ENCODE measurements around the gene PAPSS1. TPM values are rescaled to one million over a fixed set of nuclear protein-coding genes. Genes with fewer than 3 reads are reported as not detected.
A peak's percentile ranks its signal among the peaks of the same experiment; 100 is the strongest.
"Not testable (repeated sequence)": the region's sequence is repeated elsewhere in the genome, so short reads cannot be mapped to it uniquely, and the experiment has no call there.

Gene PAPSS1
- total RNA-seq, 4 donors from 2014 or later, result 46.9 to 58.9 (median 54.6) TPM

DNA sequence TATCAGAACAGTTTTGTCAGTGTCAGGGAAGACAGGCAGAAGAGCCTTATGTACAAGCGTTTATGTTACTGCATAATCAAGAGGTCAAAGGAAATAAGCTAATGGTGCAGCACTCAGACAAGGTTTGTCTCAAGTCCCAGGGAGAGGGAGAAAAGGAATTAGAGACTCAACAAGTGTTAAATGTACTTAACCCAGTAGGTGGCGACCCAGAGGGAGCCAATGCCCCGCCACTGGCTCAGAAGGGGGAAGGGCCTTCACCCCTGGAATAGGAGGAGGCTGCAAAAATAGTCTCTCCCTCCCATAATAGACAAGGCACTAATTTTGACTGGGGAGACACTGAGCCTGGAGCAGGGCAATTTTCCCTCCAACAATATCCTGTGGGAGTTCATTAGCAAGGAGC is 14.1 kb upstream of the PAPSS1 start:
- TF ChIP-seq POLR2A (IDR thresholded peaks at IDR 0.05), result no peak
- TF ChIP-seq, protein P1, sequence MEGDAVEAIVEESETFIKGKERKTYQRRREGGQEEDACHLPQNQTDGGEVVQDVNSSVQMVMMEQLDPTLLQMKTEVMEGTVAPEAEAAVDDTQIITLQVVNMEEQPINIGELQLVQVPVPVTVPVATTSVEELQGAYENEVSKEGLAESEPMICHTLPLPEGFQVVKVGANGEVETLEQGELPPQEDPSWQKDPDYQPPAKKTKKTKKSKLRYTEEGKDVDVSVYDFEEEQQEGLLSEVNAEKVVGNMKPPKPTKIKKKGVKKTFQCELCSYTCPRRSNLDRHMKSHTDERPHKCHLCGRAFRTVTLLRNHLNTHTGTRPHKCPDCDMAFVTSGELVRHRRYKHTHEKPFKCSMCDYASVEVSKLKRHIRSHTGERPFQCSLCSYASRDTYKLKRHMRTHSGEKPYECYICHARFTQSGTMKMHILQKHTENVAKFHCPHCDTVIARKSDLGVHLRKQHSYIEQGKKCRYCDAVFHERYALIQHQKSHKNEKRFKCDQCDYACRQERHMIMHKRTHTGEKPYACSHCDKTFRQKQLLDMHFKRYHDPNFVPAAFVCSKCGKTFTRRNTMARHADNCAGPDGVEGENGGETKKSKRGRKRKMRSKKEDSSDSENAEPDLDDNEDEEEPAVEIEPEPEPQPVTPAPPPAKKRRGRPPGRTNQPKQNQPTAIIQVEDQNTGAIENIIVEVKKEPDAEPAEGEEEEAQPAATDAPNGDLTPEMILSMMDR (IDR thresholded peaks at IDR 0.05), result no peak
- 57 to 80% methylated on average over 3 of the region's 3 CpGs for WGBS, 2 donors
- intact Hi-C loops (cut with DNase I; ENCODE audit: low total_unique reads), result no loop called here
- DNase-seq (ENCODE audit: low spot score in 2 of 2), result no peak
- no peak overlapping the region for H3K4me3 ChIP-seq (ENCODE audit: low read depth, poor library complexity, severe bottlenecking)

DNA sequence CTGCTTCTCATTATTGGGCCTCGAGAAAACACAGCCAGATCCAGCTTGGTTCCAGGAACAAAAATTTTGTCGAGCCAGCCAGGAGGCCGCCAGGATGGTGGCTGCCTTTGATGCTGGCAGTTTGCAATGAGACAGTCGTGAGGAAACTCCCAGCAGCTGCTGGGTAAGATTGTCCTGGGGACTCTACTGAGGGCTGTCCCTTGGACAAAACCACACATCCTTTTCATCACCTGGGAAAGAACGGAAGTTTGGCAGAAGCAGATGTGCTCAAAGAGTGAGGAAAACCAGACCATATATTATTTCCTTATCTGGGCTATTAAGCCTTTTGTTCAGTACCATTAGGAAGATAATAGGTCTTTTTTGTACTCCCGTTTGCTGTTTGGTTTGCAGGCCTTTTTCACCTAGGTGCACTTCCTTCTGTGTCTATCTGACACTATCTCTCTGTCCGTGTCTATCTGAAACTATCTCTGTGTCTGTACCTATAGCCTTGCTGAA is 13.4 kb upstream of the PAPSS1 start:
- no peak overlapping the region for H3K4me3 ChIP-seq (ENCODE audit: low read depth, poor library complexity, severe bottlenecking)
- DNase-seq (ENCODE audit: low spot score in 2 of 2), result no peak
- 37 to 43% methylated on average over 7 of the region's 7 CpGs for WGBS, 2 donors
- TF ChIP-seq, protein P1 (IDR thresholded peaks at IDR 0.05), result no peak
- no peak for TF ChIP-seq POLR2A (IDR thresholded peaks at IDR 0.05)
- intact Hi-C loops (cut with DNase I; ENCODE audit: low total_unique reads), result no loop called here

DNA sequence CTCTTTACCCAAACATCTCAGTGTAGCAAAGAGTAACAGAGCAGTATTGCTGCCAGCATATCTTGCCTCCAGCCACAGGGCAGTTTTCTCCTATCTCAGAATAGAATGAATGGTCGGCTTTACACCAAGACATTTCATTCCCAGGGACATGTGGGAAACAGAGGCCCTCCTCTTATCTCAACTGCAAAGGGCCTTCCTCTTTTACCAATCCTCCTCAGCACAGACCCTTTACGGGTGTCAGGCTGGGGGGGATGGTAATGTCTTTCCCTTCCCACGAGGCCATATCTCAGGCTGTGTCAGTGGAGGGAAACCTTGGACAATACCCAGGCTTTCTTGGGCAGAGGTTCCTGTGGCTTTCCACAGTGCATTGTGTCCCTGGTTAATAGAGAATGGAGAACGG is 9.0 kb upstream of the PAPSS1 start:
- WGBS, 2 donors, result 46 to 67% methylated on average over 4 of the region's 4 CpGs
- DNase-seq (ENCODE audit: low spot score in 2 of 2); intact Hi-C loops (cut with DNase I; ENCODE audit: low total_unique reads); H3K4me3 ChIP-seq (ENCODE audit: low read depth, poor library complexity, severe bottlenecking): not testable (repeated sequence)

DNA sequence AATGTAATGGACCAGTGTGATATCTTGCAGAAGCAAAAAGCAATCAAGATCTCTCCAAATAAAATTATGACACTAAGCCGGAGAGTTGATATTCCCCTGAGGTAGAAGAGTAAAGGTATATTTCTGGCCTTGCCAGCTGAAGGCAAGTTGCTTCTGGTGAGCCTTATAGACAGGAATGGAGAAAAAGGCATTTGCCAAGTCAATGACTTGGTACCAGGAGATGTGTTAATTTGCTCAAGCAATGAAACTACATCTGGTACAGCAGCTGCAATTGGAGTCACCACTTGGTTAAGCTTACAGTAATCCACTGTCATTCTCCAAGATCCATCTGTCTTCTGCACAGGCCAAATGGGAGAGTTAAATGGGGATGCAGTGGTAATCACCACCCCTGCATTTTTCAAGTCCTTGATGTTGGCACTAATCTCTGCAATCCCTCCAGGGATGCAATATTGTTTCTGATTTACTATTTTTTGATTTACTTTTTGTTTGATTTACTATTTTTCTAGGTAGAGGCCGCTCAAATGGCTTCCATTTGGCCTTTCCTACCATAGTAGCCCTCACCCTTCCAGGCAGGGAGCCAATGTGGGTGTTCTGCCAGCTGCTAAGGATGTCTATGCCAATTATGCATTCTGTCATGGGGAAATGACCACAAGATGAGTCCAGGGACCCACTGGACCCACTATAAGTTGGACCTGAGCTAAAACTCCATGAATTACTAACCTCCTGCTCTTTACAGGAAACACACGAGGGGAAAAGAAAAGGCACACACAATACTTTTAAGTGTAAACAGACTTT is 6.3 kb upstream of the PAPSS1 start:
- DNase-seq (ENCODE audit: low spot score in 2 of 2); intact Hi-C loops (cut with DNase I; ENCODE audit: low total_unique reads); H3K4me3 ChIP-seq (ENCODE audit: low read depth, poor library complexity, severe bottlenecking): not testable (repeated sequence)
- WGBS, 2 donors, result 83 to 85% methylated on average over 3 of the region's 3 CpGs

DNA sequence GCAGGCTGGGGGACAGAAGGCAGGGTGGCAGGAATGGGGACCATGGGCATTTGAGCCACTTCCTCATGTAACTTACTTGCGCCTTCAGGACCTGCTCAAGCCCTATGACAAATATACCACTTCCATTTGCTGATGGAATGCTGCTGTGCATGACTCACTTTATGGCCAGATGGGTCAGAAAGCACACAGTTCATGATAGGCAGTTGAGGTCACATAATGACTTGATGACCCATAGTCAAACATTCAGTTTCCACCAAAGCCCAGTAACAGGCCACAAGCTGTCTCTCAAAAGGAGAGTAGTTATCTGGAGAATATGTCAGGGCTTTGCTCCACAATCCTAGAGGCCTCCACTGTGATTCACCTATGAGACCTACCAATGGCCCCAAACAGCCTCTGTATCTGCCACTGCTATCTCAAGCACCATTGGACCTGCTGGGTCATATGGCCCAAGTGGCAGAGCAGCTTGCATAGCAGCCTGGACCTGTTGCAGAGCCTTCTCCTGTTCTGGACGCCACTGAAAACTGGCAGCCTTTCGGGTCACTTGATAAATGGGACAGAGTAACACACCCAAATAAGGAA is 5.3 kb upstream of the PAPSS1 start:
- 95 to 100% methylated on average over 3 of the region's 3 CpGs for WGBS, 2 donors
- no peak for TF ChIP-seq POLR2A (IDR thresholded peaks at IDR 0.05)
- TF ChIP-seq, protein P1 (IDR thresholded peaks at IDR 0.05), result no peak
- H3K4me3 ChIP-seq (ENCODE audit: low read depth, poor library complexity, severe bottlenecking), result no peak overlapping the region
- intact Hi-C loops (cut with DNase I; ENCODE audit: low total_unique reads), result no loop called here
- DNase-seq (ENCODE audit: low spot score in 2 of 2), result no peak

DNA sequence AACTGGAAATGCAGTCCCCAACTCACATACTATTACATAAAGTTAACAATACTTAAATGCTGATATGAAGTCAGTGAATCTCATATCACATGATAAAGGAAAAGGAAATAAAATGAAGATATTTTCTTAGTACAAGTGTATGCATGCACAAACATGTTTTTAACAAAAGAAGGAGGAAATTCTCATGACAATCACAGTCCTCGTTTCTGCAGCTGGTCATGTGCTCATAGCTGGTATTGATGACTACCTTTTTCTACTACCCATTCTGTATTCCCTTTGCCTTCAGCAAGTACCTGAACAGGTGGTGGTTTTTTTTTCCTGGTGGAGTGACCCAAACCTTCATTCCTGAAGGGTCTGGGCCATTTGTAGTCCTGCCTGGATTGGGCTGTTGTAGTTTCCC is 3.3 kb upstream of the PAPSS1 start:
- whole genome bisulfite sequencing, 2 donors, result 35 to 50% methylated on average over 1 of the region's 1 CpG
- DNase-seq (ENCODE audit: low spot score in 2 of 2); intact Hi-C loops (cut with DNase I; ENCODE audit: low total_unique reads); H3K4me3 ChIP-seq (ENCODE audit: low read depth, poor library complexity, severe bottlenecking): not testable (repeated sequence)

DNA sequence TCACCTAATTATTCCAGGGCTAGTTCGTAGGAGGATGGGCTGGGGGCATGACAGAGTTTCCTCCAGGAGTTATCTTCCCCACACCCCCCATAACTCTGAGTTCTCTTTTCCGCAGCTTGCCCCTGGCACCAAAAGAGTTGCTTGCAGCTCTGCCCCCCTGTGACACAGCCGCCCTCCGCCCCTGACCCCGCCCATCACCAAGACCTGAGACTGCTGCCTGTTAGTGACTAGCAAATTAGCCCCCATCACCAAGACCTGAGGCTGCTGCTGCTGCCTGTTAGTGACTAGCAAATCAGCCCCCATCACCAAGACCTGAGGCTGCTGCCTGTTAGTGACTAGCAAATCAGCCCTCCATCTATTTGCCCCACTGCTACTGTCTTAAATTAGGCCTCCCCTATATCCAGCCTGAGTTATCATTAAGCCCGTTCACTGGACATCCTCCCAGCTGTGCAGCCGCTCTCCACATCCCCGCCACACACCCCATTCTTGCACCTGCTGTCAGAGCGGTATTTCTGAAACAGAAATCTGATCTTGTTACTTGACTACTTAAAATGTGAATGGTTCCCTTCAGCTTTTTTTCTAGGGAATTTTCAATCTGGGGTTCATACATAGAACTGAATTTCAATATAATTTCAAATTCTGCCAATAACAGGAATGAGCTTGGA is 1.5 kb upstream of the PAPSS1 start:
- DNase-seq (ENCODE audit: low spot score in 2 of 2), result peak in 1 of 2 donors; percentile 86
- 61 to 67% methylated on average over 9 of the region's 9 CpGs for WGBS, 2 donors
- H3K4me3 ChIP-seq (ENCODE audit: low read depth, poor library complexity, severe bottlenecking), result no peak overlapping the region
- intact Hi-C loops (cut with DNase I; ENCODE audit: low total_unique reads), result no loop called here
- TF ChIP-seq POLR2A (IDR thresholded peaks at IDR 0.05), result no peak
- TF ChIP-seq, protein P1 (IDR thresholded peaks at IDR 0.05), result no peak

Measured in lower leg skin (tissue), 4 donors.